Common myeloid progenitor, CD34-positive (primary cell): ENCODE data around the gene ACBD4.

Experiments used
- CTCF ChIA-PET: fragments of 350-600 bp; sonication (Branson Sonifier 250); formaldehyde crosslinking; loops from one replicate; lab custom pipeline; 2021; ENCODE audit warnings: antibody characterized with exemption; lab: Charles Lee
- POLR2A ChIA-PET: fragments of 350-600 bp; sonication (Branson Sonifier 250); formaldehyde crosslinking; loops from one replicate; lab custom pipeline; 2021; ENCODE audit warnings: antibody characterized with exemption; lab: Charles Lee
- DNase-seq, 3 donors: peaks; one replicate each; pipeline versions ENCODE4 v3.0.0 to v3.0.0-alpha.2; 2013
- H3K27ac ChIP-seq, 2 experiments: 1 replicate in 1 of 2; 2 replicates in 1 of 2; pipeline ENCODE4 v1.7.0; 2013; ENCODE audit warnings: inconsistent platforms in 2 of 2, low read length in 2 of 2, mild to moderate bottlenecking in 2 of 2, low read depth in 1 of 2, moderate library complexity in 1 of 2; ENCODE audit not compliant: severe bottlenecking in 2 of 2, insufficient read depth in 1 of 2, poor library complexity in 1 of 2
- H3K27me3 ChIP-seq, 5 experiments: replicated peaks in 2 of 5; 1 replicate in 3 of 5; 2 replicates in 2 of 5; pipeline versions ENCODE4 v1.6.1 to v1.7.0; 2013; ENCODE audit warnings: low read length in 4 of 5, mild to moderate bottlenecking in 2 of 5, moderate library complexity in 2 of 5, inconsistent platforms in 1 of 5; ENCODE audit not compliant: insufficient read depth in 5 of 5, control insufficient read depth in 4 of 5
- H3K36me3 ChIP-seq, 4 experiments: 1 replicate in 2 of 4; 2 replicates in 2 of 4; pipeline versions ENCODE4 v1.6.1 to v1.7.0; 2013; ENCODE audit warnings: low read length in 3 of 4, control low read depth in 1 of 4, mild to moderate bottlenecking in 1 of 4; ENCODE audit not compliant: control insufficient read depth in 4 of 4, insufficient read depth in 4 of 4
- H3K4me1 ChIP-seq, 4 experiments: 1 replicate in 3 of 4; 2 replicates in 1 of 4; pipeline versions ENCODE4 v1.6.1 to v1.7.1; 2013; ENCODE audit warnings: low read length in 3 of 4, mild to moderate bottlenecking in 3 of 4, control low read depth in 1 of 4, inconsistent platforms in 1 of 4, moderate library complexity in 1 of 4; ENCODE audit not compliant: control insufficient read depth in 4 of 4, insufficient read depth in 4 of 4; ENCODE audit errors: control extremely low read depth in 1 of 4
- H3K4me3 ChIP-seq, 7 experiments: 1 replicate in 4 of 7; 2 replicates in 3 of 7; pipeline versions ENCODE4 v1.5.1 to v1.7.0; 2013; ENCODE audit warnings: mild to moderate bottlenecking in 7 of 7, low read length in 6 of 7, moderate library complexity in 6 of 7, inconsistent platforms in 2 of 7, low read depth in 2 of 7, control low read depth in 1 of 7; ENCODE audit not compliant: insufficient read depth in 4 of 7, control insufficient read depth in 1 of 7; ENCODE audit errors: extremely low read depth in 1 of 7
- H3K9me3 ChIP-seq, 5 experiments: 1 replicate in 4 of 5; 2 replicates in 1 of 5; pipeline versions ENCODE4 v1.6.1 to v1.7.1; 2013; ENCODE audit warnings: low read length in 4 of 5, mild to moderate bottlenecking in 2 of 5, inconsistent platforms in 1 of 5, low read depth in 1 of 5, moderate library complexity in 1 of 5; ENCODE audit not compliant: control insufficient read depth in 4 of 5, insufficient read depth in 2 of 5; ENCODE audit errors: control extremely low read depth in 1 of 5
- WGBS: methylation state at CpG from one replicate; pipeline ENCODE4 v1.1.5; 2013; ENCODE audit not compliant: insufficient coverage; 5-methylcytosine and 5-hydroxymethylcytosine counted together

The ACBD4 gene

DNA sequence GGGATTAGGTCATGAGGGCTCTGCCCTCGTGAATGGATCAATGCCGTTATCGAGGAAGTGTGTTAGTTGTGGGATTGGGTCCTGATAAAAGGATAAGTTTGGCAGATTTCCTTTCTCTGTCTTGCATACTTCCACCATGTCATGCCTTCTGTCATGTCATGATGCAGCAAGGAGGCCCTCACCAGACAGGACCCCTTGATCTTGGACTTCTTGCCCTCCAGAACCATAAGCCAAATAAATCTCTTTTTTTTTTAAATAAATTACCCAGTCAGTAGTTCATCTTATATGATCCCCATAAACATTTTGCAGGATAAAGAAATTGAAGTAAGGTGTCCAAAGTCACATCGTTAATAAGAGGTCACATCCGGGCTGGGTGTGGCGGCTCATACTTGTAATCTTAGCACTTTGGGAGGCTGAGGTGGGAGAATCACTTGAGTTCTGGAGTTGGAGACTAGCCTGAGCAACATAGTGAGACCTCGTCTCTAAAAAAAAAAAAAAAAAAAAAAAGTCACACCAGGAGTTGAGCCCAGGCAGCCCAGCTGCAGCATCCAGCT is 51.4 kb downstream of the ACBD4 start:
- POLR2A ChIA-PET = no interaction called here

DNA sequence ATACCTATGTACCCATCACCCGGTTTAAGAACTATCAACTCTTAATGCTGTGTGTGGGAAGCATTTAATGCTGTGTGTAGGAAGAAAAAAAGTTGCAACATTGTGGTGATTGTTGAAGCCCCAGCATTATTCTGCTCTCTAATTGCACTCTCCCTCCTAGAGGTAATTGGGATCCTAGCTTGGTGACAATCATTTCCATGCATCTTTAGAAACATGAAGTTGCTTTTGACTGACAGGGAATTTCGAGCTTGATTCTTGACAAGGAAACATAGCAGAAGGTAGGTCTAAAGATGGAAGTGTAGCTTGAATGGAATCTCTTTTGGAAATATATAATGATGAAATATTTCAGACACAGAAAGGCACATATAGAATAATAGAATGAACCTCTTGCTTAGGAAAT is 53.5 kb downstream of the ACBD4 start:
- DNase-seq = no peak
- Histone ChIP-seq H3K36me3 (no peaks in the 10 kb centered on the region), H3K9me3 (no peaks in the 10 kb centered on the region), H3K27ac (no peak overlapping the region), H3K27me3 (no peaks in the 10 kb centered on the region), H3K4me1 (peaks cover 0 to 4% (median under 1%) of the 10 kb centered on the region in 4 experiments), H3K4me3 (no peak overlapping the region)
- WGBS = no CpG with 5 or more reads among the region's 2 CpGs
- POLR2A ChIA-PET = interaction anchor here (0.6 kb wide), 1 partner anchor 36 kb away, joined by 3 read pairs; no protein-coding TSS in a partner anchor
- CTCF ChIA-PET = interaction anchor here (0.7 to 4.3 kb wide), 6 partner anchors 9 to 54 kb away, joined by 3 to 17 read pairs (median 8); partner anchors contain the start of genes ACBD4 and HEXIM2

More for the DNA sequence above, 51.4 kb downstream of the ACBD4 start:
- CTCF ChIA-PET = no interaction called here
- H3K9me3 ChIP-seq = no peaks in the 10 kb centered on the region
- no peak overlapping the region for H3K27ac ChIP-seq
- no peaks in the 10 kb centered on the region for H3K36me3 ChIP-seq
- H3K27me3 ChIP-seq = no peaks in the 10 kb centered on the region
- H3K4me3 ChIP-seq = no peak overlapping the region
- H3K4me1 ChIP-seq = peaks cover 0 to 4% (median under 1%) of the 10 kb centered on the region in 4 experiments
- 68% methylated on average over 6 of the region's 7 CpGs for WGBS
- no peak for DNase-seq

GRCh38 chr17:45190503-45191255 is 55.2 kb downstream of the ACBD4 start:
- Histone ChIP-seq H3K4me1 (peaks cover 0 to 4% (median under 1%) of the 10 kb centered on the region in 4 experiments), H3K36me3 (no peaks in the 10 kb centered on the region), H3K27ac (no peak overlapping the region), H3K27me3 (no peaks in the 10 kb centered on the region), H3K4me3 (no peak overlapping the region), H3K9me3 (no peaks in the 10 kb centered on the region)
- CTCF ChIA-PET = interaction anchor here (1.4 to 4.3 kb wide), 6 partner anchors 7 to 55 kb away, joined by 3 to 17 read pairs (median 9); partner anchors contain the start of gene ACBD4
- POLR2A ChIA-PET = no interaction called here
- DNase-seq = no peak
- WGBS = 94% methylated on average over 6 of the region's 11 CpGs
